HG03439 (cell line): ENCODE measurements around the gene GPR89B.
"Not testable (repeated sequence)": the region's sequence is repeated elsewhere in the genome, so short reads cannot be mapped to it uniquely, and the experiment has no call there.

Experiments used
- ATAC-seq: cut with Tn5 transposase; IDR thresholded peaks from one replicate; pipeline ENCODE4 v1.9.1; 2021; ENCODE audit warnings: mild to moderate bottlenecking, moderate library complexity; ENCODE audit not compliant: unreplicated experiment

Gene GPR89B

DNA sequence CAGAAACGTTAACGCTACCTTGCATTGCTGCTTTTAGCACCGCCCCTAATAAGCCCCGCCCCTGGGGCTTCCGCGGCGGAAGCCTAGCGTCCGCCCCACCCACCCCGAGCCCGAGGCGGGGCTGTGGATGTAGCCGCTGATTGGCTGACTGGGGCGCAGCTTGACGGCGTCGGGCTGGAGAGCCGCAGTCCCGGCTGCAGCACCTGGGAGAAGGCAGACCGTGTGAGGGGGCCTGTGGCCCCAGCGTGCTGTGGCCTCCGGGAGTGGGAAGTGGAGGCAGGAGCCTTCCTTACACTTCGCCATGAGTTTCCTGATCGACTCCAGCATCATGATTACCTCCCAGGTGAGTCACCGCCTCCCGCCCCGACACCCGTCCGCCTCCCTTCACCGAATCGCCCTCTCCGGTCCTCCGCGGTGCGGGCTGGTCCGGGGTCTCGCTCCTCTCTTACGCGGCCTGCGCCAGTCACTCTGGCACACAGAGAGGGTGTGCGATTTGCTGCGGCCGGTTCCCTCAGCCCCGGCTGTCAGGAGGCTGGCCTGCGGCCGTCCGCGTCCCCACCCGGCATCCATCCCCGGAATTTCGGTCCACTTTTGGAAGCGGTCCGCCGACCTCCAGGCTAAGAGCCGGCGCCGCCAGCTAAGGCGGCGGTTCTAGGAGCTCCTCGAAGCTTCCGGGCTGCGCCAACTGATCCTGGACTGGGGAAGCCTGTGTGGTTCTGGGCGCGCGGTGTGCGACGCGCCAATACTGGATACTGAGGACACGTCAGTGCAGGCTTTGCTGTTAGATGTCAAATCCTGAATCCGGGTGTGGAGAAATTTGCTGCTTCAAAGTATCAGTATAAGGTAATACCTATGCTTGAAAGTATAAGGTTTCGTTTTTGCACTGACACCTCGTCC, at the start of gene GPR89B:
TSS of gene GPR89B (plus strand) at position 185 of the 897 bp plus-strand sequence. CDS start at position 302, 117 bp downstream.
- ATAC-seq, result peak; percentile 97

DNA sequence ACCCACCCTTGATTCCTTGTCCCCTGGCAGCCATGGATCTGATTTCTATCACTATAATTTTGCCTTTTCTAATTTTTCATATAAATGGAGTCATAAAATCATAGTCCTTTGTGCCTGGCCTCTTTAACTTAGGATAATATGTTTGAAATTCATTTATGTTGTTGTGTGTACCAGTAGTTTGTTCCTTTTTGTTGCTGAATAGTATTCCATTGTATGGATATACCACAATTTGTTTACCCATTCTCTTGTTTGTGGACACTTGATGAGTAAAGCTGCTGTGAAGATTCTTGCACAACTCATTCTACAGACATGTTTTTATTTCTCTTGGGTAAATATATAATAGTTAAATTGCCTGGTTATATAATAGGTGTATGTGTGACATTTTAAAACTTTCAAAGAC, 48.3 kb upstream of the GPR89B start:
- no peak for ATAC-seq

DNA sequence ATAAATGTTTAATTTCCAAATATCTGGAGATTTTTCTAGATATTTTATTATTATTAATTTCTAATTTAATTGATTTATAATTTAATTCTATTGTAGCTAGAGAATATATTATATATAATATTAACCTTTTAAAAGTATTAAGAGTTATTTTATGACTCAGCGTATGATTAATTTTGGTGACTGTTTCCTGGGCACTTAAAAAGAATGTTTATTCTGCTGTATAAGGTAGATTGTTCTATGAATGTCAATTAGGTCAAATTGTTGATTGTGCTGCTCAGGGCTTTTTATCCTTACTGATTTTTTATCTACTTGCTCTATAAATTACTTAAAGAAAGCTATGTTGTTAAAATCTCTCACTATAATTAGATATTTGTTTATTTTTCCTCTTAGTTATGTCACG, 45.7 kb upstream of the GPR89B start:
- no peak for ATAC-seq

DNA sequence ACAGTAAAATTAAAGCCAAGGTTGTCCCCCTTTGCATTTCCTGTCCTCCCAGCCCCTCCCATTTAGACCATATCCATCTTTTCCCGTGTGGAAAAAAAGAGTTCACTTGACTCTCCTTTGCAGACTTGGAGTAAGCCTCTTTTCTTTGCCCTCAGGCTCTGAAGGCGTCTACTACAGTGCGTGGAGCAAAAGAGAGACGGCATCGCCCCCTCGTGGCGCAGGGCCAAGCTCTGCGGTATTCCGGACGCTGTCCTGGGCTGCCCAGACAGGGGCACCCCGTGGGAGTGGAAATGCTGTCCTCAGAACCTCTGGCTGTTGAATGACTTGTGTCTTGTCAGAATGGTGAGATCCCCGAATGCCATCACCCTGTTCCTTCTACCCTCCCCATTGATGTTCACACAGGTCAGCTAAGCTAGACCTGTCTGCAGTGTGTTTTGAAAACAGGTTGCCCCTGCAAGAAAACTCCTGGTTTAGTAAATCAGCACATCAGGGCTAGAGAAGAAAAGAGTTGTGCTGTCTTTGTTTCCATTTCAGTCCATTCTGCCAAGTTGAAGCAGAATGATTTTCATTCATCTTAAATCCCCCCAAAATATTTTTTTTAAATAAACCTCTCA, 37.9 kb upstream of the GPR89B start:
- ATAC-seq, result peak; percentile 74

DNA sequence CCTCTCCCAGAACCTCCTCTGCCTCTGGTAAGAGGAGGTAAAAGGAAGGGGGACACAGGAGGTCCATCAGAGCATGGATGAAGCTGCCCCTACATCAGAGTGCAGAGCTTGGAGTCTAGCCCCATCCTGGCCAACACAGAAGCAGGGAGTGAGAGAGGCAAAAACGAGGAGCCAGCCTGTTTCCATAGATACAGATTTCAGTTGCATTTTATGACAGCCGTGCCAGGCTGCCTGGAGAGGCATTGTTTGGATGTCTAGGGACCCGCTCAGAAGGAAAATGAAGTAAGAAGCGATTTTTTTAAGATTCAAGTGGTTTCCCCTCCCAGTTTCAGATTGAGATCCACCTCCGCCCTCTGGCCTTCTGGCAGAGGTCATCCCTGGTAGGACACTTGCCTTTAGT, 37.1 kb upstream of the GPR89B start:
- no peak for ATAC-seq

DNA sequence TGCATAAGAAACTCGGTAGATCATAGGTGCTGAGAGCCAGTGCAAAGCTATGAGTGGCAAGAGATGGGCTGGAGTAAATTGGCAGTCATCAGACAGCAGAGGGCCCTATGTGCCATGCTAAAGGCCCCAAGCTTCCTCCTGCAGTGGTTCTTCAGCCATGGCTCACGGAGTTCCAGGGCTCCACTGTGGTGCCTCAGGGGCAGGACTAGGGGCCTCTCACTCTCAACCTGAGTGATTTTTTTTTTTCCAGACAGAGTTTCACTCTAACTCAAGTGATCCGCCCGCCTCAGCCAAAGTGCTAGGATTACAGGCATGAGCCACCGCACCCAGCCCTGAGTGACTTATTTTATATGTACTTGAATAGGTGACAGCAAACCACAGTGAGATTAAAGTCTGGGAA, 36.0 kb upstream of the GPR89B start:
- no peak for ATAC-seq

DNA sequence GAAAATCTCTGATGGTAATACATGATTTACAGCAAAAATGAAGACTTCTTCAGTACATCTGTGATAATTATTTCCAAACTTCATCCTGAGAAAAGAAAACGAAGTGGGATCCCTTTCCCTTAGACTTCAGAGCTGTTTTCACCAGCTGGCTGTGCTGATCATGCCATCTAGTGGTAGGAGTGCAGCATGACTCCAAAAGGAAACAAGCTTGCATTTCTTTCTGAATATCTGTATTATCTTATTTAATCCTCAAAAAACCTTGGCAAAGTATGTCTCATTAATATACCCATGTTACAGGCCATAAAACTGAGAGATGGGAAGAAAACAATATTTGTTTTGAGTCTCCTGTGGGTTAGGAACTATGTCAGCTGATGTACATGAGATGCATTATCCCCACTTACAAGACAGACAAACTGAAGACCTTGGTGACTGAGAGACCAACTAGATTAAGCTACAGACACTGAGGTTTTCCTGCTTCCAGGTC, 35.4 kb upstream of the GPR89B start:
- ATAC-seq, result no peak

DNA sequence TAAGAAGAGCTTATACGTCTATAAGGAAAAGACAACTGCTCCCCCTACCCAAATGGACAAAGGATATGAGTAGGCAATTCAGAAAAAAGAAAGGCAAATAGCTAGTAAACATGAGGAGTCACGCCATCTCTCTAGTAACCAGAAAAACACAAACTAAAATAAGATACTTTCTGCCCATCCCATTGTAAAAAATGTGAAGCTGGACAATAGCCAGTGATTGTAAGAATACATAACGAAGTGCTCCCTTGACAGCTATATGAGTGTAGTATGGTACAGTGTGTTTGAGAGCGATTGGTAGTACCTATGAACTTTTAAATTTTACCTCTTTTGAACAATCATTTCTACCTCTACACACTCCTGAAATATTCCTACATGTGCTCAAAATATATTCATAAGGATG, 33.1 kb upstream of the GPR89B start:
- no peak for ATAC-seq

DNA sequence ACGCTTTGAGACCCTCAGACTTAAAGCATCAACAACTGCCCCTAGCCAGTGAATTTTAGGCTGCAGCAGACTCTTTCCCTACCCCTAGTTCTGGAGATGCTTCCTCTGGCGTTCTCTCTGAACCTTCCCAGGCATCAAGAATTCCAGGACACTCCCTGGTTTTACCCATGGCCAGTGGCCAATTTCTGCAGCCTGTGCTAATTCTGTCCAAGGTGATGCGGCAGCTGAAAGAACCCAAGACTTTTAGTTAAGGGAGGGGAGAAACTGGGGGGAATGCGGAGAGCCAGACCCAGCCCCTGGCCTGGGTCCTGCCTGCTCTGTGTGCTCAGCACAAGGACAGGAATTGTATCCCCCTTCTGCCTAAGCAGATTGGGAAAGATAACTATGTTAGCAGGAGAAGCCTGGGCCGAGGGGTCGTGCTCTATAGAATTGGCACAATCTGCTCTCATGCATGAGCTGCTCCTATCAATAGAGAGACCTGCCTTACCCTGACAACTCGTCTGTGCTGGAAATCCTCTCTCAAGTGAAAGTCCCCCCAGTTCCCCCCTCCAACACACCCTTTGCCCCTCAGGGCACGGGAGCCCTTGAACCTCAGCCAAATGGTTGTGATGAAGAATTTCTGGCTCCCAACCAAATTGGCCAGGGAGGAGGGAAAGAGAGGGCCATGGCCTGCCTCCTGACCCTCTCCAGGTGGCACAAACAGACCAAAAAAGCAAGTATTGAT, 31.0 kb upstream of the GPR89B start:
- no peak for ATAC-seq

DNA sequence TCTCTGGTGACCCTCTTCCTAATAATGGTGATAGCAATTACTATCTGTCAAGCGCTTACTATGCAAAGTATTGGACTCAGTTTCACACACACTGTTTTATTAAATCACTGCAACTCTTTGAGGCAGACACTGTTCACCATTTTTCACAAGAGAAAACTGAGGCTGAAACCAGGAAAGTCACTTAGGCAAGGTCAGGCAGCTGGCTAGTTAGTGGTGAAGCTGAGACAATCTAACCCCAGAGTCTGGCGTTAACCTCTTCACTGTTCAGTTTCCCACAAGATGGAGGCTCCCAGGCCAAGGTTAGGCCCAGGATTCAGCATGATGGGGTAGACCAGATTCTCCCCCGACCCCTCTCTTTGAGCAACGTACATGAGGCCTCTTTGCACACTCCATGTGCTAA, 30.4 kb upstream of the GPR89B start:
- ATAC-seq, result no peak

DNA sequence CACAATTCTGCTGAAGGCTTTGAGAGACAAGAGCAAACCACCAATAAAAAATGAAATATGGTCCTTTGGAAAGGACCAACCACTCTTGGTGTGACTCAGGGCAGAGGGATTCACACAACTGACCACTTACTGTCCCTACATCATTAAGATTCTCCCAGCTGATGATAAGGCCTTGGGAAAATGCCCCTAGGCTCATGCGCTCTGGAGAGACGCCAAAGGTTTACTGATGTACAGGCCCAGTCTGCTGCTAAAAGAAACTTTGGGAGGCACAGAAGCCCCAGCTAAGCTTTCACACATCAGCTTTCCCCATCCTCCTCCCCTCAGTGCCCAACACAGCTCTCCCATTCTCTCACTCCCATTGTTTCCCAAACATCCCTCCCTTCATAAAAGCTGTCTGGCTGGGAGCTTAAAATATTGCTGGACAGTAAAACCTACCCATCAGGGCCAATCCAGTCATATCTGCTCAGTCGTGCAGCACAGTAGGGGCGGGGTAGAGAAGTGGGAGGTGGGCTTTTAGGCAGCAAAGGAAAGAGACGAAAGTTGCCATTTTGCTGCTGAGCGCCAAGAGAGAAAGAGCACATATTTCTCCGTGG, 25.9 kb upstream of the GPR89B start, which contains the start of gene GJA8:
TSS of gene GJA8 (plus strand) at position 543 of the 593 bp plus-strand sequence. CDS start 5,161 bp downstream, outside the sequence.
- no peak for ATAC-seq

DNA sequence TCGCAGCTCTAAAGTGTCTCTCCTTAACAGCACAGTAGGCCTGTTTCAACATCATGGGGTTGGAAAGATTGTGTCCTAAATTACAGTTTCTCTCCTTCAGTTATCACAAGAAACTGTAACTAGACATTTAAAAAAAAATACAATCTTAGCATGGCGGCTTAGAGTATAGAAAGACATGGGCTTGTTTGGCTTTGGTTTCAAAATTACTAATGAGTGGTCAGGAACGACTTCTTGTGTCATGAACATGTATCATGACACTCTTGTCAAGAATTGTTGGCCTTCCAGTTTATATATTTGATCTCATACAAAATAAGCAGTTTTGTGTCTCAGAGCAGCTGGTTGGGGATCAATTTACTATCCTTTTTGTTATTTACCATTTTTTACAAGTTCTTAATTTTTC, 23.5 kb upstream of the GPR89B start:
- no peak for ATAC-seq

DNA sequence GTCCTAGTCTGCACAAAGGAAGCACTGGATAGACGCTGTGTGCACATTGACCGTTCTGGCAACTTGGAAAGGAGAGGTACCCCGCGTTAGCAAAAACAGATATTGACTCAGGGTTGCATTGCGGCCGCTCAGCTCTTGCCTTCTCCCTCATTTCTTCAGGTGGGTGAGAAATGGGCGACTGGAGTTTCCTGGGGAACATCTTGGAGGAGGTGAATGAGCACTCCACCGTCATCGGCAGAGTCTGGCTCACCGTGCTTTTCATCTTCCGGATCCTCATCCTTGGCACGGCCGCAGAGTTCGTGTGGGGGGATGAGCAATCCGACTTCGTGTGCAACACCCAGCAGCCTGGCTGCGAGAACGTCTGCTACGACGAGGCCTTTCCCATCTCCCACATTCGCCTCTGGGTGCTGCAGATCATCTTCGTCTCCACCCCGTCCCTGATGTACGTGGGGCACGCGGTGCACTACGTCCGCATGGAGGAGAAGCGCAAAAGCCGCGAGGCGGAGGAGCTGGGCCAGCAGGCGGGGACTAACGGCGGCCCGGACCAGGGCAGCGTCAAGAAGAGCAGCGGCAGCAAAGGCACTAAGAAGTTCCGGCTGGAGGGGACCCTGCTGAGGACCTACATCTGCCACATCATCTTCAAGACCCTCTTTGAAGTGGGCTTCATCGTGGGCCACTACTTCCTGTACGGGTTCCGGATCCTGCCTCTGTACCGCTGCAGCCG, 20.3 kb upstream of the GPR89B start:
- no peak for ATAC-seq

DNA sequence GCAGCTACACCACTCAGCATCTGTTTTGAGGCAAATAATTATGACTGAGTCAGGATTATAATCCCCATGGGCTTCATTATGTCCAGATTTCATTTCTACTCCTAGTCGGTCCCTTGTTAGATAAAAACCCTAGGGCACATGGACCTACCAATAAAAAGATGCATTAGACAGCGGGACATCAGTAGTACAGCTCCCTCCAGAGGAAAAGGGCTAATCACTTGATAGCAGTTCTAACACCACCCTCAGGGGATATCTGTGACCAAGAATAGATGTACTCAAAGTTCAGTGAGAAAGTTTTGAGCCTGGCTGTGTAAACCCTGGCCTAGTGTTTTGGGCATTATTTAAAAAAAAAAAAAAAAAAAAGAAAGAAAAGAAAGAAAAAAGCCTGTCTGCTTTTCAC, 15.7 kb upstream of the GPR89B start:
- no peak for ATAC-seq

DNA sequence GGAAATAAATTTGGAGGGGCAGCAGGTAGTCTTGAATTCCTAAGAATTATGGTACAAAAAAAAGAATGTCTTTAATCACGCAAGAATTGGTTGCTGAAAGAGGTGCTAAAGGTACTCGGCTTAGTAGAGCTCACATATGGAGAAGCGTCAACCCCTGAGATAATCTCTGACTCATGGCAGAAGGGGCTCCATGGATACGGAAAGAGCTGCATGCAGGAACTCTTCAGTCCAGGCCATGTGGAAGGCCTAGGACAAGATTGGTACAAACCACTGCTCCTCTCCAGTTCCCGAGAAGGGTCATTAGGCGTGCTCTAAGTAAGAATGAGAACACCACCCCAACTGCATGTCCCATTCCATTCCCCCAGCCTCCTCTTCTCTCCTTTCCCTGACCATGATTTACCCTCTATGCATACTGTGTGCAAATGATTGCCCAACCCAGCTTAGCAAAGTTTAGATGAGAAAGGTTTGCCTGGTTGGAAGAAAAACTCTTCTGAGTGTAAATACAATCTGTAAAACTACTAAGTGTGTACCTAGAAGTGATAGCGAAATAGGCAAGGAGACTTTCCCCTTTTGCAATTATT, 14.8 kb upstream of the GPR89B start:
- no peak for ATAC-seq

DNA sequence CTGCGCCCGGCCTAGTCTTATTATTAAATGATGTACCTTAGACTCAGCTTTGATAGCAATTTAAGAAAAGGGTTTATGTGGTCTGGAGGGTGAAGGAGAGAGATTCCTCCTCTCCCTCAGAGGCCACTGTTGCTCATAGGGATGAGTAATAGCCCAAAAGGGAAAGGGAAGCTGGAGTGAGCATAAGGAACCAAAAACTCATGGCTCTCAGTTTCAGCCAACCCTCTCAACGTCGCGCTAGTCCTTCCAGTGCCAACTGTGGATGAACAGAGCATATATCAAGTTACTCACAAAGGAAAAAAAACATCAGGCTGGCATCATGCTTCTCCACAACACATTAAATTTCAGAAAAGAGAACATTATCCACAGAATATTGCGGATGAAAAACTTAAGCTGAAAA, 8.3 kb upstream of the GPR89B start:
- no peak for ATAC-seq

DNA sequence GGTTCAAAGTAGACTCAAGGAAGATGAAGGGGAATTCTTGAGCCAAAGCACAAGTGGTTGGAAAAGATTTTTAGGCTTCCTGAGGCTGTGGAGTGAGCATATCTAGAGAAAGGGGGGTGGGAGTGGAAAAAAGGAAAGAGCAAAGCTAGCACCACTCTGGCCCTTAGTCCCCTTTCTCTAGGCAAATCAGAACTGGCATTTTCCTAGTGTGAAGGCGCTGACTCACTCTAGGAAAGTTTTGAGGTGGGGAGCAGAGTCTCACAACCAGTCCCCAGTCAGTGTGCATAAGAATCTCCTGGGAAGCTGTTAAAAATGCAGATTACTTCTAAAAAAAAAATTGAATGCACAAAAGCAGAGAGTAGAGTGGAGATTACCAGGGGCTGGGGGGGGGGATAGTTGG, 3.4 kb upstream of the GPR89B start:
- no peak for ATAC-seq

DNA sequence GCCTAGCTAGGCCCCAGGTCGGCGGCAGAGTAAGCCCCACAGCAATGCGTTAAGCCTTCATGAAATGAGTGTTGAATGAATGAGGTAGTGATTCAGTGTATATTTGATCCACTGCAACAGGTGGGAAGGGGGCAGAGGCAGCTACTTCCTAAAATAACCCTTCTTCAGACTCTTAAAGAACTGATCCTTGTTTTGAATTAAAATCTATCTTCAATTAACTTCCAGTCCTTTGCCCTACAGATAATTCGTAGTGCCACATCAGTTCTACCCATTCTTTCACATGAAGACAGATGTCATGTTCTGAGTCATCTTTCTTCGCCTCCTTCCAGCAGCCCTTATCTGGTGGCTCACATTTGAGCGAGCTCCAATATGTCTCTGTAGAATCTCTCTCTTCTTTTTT, 1.0 kb upstream of the GPR89B start:
- not testable (repeated sequence) for ATAC-seq

DNA sequence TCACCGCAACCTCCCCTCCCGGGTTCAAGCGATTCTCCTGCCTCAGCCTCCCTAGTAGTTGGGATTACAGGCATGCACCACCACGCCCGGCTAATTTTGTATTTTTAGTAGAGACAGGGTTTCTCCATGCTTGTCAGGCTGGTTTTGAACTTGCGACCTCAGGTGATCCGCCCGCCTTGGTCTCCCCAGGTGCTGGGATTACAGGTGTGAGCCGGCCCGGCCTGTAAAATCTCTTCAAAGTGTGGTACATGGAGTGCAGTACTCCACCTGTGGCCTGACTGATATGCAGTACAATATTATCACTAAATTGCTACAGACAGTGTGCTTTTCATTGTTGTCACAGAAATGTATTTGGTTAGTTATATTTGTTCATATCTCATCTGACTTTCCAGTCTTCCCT, 531 bp upstream of the GPR89B start:
- ATAC-seq, result not testable (repeated sequence)

DNA sequence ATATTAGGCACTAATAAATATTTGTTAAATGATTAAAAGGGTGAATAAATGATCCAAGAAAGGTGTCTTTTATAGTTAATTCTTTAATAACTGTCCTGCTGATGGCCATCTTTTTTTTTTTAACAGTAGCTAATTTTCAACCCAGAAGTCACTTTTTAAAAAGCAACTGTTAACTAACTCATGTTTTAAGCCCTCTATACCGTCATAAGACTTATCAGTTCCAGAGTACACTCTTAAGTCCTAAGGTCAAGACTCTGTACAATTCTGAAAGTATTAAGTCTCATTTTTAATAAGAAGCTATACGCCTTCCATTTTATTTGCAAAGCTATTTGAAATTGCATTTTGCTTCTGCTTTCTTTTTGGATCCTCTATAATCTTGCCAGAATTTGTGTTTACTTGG, 2.9 kb downstream of the GPR89B start:
- ATAC-seq, result not testable (repeated sequence)
